OCI-LY7 (cell line): ENCODE measurements around the gene CDK5RAP3. TPM values are rescaled to one million over a fixed set of nuclear protein-coding genes. Genes with fewer than 3 reads are reported as not detected.

ENCODE experiments used
- BruUV-seq: library from RNA; stranded (reverse); fragments of 400-500 nt; replicated peaks from 2 replicates; lab custom pipeline; 2021; lab: Mats Ljungman, UMichigan
- CTCF ChIA-PET: fragments of 300-600 bp; sonication (Branson Sonifier 250); formaldehyde crosslinking; loops from one replicate; lab custom pipeline; 2022; ENCODE audit warnings: antibody characterized with exemption; ENCODE audit not compliant: unreplicated experiment; lab: Charles Lee
- POLR2A ChIA-PET: fragments of 300-600 bp; sonication (Branson Sonifier 250); formaldehyde crosslinking; loops from one replicate; lab custom pipeline; 2022; ENCODE audit warnings: antibody characterized with exemption; lab: Charles Lee
- DNase-seq: peaks from one replicate; pipeline ENCODE4 v3.0.0-alpha.2; 2015; ENCODE audit warnings: low spot score
- H2AFZ ChIP-seq: fragments of 200-600 bp; sonication (generic), shearing (Covaris generic); 2 replicates; pipeline ENCODE4 v1.6.1; 2014; ENCODE audit warnings: mild to moderate bottlenecking, antibody characterized with exemption, low read length, moderate library complexity
- H3K27ac ChIP-seq: fragments of 200-600 bp; sonication (generic); 2 replicates; pipeline ENCODE4 v1.5.1; 2014; ENCODE audit warnings: mixed run types, low read depth, mild to moderate bottlenecking, moderate library complexity, low read length, inconsistent platforms; ENCODE audit not compliant: poor library complexity, severe bottlenecking
- H3K36me3 ChIP-seq: fragments of 200-600 bp; sonication (generic); 2 replicates; pipeline ENCODE4 v1.6.1; 2014; ENCODE audit warnings: mild to moderate bottlenecking, antibody characterized with exemption, low read length, moderate library complexity, mixed read lengths; ENCODE audit not compliant: insufficient read depth
- H3K4me1 ChIP-seq: fragments of 200-600 bp; sonication (generic); 2 replicates; pipeline ENCODE4 v1.5.1; 2014; ENCODE audit warnings: mild to moderate bottlenecking, low read length; ENCODE audit not compliant: insufficient read depth, poor library complexity, severe bottlenecking
- H3K4me2 ChIP-seq: fragments of 200-600 bp; sonication (generic); 2 replicates; pipeline ENCODE4 v1.6.1; 2014; ENCODE audit warnings: mild to moderate bottlenecking, low read length
- H3K4me3 ChIP-seq: fragments of 200-600 bp; sonication (generic); 2 replicates; pipeline ENCODE4 v1.5.1; 2014; ENCODE audit warnings: mild to moderate bottlenecking, low read depth, low read length; ENCODE audit not compliant: poor library complexity, severe bottlenecking
- H3K79me2 ChIP-seq: fragments of 200-600 bp; sonication (generic); 2 replicates; pipeline ENCODE4 v1.6.1; 2016; ENCODE audit warnings: low read depth, mild to moderate bottlenecking, low read length, moderate library complexity, mixed read lengths; ENCODE audit not compliant: insufficient read depth
- H3K9me2 ChIP-seq: fragments of 200-600 bp; sonication (generic); 2 replicates; pipeline ENCODE4 v1.6.1; 2016; ENCODE audit warnings: mild to moderate bottlenecking, low read length, mixed read lengths; ENCODE audit not compliant: insufficient read depth
- H3K9me3 ChIP-seq: fragments of 200-600 bp; sonication (generic); 2 replicates; pipeline ENCODE4 v1.6.1; 2014; ENCODE audit warnings: mild to moderate bottlenecking, mixed run types, low read length, mixed read lengths
- H4K20me1 ChIP-seq: fragments of 200-600 bp; sonication (generic); 2 replicates; pipeline ENCODE4 v1.6.1; 2014; ENCODE audit warnings: mild to moderate bottlenecking, antibody characterized with exemption, low read length, moderate library complexity, mixed read lengths; ENCODE audit not compliant: insufficient read depth
- EZH2phosphoT487 ChIP-seq: fragments of 200-600 bp; sonication (generic); IDR thresholded peaks from 2 replicates; pipeline ENCODE4 v1.6.1; 2018; ENCODE audit warnings: low read depth, borderline replicate concordance, mild to moderate bottlenecking, mixed run types, antibody characterized with exemption, low read length, moderate library complexity, mixed read lengths
- intact Hi-C: fragments of 100-400 bp; cut with micrococcal nuclease; formaldehyde crosslinking; loops from one replicate; pipeline ENCODE4 v1.10.0; 2022; ENCODE audit not compliant: unreplicated experiment
- total RNA-seq, 2 experiments: library from RNA; depleted of rRNA in 1 of 2; stranded (reverse); fragments of >200 nt in 1 of 2; shearing (Covaris generic) in 1 of 2; gene quantifications; 2 replicates each; pipeline ENCODE4 v1.2.3, GENCODE V29; 2014 to 2022
- TF ChIP-seq, protein P1 (sequence below): fragments of 200-600 bp; sonication (generic); conservative IDR thresholded peaks from 2 replicates; pipeline ENCODE4 v1.5.1; 2014; ENCODE audit warnings: mild to moderate bottlenecking, antibody characterized with exemption, low read length, moderate library complexity, mixed read lengths

CDK5RAP3 gene
- total RNA-seq, 2 experiments from 2014 or later, result 241 to 256 TPM

DNA sequence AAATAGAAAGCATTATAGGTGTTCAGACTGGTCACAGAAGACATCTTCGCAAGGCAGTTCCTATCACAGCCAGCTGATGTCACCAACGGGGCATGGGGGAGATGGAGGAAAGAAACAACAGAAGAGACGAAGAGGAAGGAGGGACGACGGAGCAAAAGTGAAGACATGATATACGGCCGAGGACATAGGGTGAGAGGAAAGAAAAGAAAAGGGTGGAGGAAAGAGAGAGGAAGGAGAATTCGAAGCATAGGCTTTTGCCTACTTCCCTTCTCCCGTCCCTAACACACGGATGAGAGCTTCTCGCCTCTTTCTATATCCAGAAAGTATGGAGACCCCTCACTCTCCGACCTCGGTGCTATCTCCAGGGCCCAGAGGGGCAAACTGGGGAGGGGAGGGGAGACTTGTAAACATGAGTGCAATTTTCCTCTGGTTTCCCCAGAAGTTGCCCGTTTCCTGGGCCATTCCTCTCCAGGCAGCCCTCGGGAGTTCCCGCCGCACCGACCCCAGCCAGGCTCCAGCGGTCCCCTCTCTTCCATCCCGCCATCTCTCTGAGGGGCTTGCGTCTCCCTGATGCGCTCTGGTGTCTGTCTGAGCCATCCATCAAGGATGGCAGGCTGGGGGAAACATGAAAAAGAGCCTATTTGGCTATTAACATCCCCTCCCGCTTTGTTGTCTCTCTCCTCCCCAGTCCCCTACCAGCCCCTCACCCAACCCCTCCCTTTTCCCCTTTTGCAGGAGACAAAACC, 40.7 kb downstream of the CDK5RAP3 start:
- CTCF ChIA-PET, result no interaction called here
- no TSS peak for BruUV-seq
- Histone ChIP-seq H3K4me2 (peak overlapping the region; percentile 78), H2AFZ (peak overlapping the region; percentile 94), H4K20me1 (no peaks in the 10 kb centered on the region), H3K4me1 (peaks cover 19% of the 10 kb centered on the region), H3K36me3 (no peaks in the 10 kb centered on the region), H3K79me2 (no peaks in the 10 kb centered on the region), H3K9me3 (no peaks in the 10 kb centered on the region), H3K27ac (peak overlapping the region; percentile 7), H3K9me2 (no peaks in the 10 kb centered on the region), H3K4me3 (peak overlapping the region; percentile 66)
- intact Hi-C loops, result loop anchor here (2.0 kb wide), 1 partner anchor 33 kb away; no protein-coding TSS in a partner anchor
- DNase-seq, result peak; percentile 79
- no peak for TF ChIP-seq EZH2phosphoT487
- TF ChIP-seq, protein P1, sequence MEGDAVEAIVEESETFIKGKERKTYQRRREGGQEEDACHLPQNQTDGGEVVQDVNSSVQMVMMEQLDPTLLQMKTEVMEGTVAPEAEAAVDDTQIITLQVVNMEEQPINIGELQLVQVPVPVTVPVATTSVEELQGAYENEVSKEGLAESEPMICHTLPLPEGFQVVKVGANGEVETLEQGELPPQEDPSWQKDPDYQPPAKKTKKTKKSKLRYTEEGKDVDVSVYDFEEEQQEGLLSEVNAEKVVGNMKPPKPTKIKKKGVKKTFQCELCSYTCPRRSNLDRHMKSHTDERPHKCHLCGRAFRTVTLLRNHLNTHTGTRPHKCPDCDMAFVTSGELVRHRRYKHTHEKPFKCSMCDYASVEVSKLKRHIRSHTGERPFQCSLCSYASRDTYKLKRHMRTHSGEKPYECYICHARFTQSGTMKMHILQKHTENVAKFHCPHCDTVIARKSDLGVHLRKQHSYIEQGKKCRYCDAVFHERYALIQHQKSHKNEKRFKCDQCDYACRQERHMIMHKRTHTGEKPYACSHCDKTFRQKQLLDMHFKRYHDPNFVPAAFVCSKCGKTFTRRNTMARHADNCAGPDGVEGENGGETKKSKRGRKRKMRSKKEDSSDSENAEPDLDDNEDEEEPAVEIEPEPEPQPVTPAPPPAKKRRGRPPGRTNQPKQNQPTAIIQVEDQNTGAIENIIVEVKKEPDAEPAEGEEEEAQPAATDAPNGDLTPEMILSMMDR, result peak; percentile 85
- POLR2A ChIA-PET, result interaction anchor here (0.7 to 1.0 kb wide), 2 partner anchors 39 to 129 kb away, joined by 3 read pairs; no protein-coding TSS in a partner anchor

DNA sequence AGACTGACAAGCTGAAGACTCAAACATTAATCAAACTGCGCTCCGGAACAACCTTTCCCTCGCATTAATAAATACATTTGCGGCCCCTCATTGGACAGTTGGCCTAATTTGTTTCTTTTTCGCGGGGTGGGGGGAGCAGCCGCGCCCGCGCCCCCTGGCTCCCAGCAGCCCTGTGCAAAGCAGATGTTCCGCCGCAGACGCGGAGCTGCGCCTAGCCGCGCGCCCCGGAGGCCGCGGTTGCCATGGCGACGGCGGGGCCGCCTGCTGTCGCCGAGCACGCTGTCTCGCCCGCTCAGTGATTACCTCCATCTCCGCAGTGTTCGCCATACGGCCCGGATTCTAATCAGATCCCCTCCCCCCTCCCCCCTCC, 41.2 kb downstream of the CDK5RAP3 start:
- H2AFZ ChIP-seq, result peak overlapping the region; percentile 94
- peak overlapping the region; percentile 7 for H3K27ac ChIP-seq
- CTCF ChIA-PET, result no interaction called here
- POLR2A ChIA-PET, result no interaction called here
- H3K36me3 ChIP-seq, result no peaks in the 10 kb centered on the region
- TF ChIP-seq, protein P1, result 0 out of 2 replicates have a peak, but pooled peaks have one; percentile 29
- no peak for TF ChIP-seq EZH2phosphoT487
- no peaks in the 10 kb centered on the region for H3K9me2 ChIP-seq
- intact Hi-C loops, result no loop called here
- H3K4me2 ChIP-seq, result peak overlapping the region; percentile 78
- peaks cover 20% of the 10 kb centered on the region for H3K4me1 ChIP-seq
- DNase-seq, result peak; percentile 89
- peak overlapping the region; percentile 66 for H3K4me3 ChIP-seq
- no peaks in the 10 kb centered on the region for H4K20me1 ChIP-seq
- H3K9me3 ChIP-seq, result no peaks in the 10 kb centered on the region
- no TSS peak for BruUV-seq
- H3K79me2 ChIP-seq, result no peaks in the 10 kb centered on the region

DNA sequence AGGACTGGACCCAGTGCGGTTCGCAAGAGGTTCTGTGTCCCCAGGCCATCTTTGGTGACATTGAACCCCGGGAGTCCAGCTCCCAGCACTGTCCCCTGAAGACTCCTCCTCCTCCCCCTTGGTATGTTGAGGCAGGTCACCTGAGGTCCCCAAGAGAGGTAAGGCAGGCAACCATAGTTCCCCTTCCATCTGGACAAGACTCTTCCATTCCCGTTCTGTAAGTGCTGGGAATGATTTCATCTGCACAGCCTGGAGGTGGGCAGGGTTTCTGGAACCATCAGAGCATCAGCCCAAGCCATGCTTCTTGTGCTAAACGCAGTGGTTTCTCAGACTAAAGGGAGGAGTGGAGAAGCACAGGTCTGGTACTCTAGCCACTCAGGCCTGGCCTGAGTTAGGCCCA, 41.7 kb downstream of the CDK5RAP3 start:
- Histone ChIP-seq H3K79me2 (no peaks in the 10 kb centered on the region), H3K9me2 (no peaks in the 10 kb centered on the region), H3K4me2 (peak overlapping the region; percentile 78), H3K27ac (no peak overlapping the region), H3K9me3 (no peaks in the 10 kb centered on the region), H3K36me3 (no peaks in the 10 kb centered on the region), H3K4me1 (peaks cover 25% of the 10 kb centered on the region), H3K4me3 (no peak overlapping the region), H2AFZ (no peak overlapping the region), H4K20me1 (no peaks in the 10 kb centered on the region)
- DNase-seq, result no peak
- POLR2A ChIA-PET, result no interaction called here
- BruUV-seq, result no TSS peak
- TF ChIP-seq EZH2phosphoT487, result no peak
- TF ChIP-seq, protein P1, result no peak
- CTCF ChIA-PET, result no interaction called here
- intact Hi-C loops, result no loop called here
